Body of pancreas (tissue), 4 donors: ENCODE results near the gene KCNQ1OT1.

Experiments used
- CTCF ChIP-seq, 7 experiments: fragments of 450-650 bp in 4 of 7; fragments of 200-600 bp in 3 of 7; sonication (generic) in 3 of 7; IDR thresholded peaks; one replicate each; pipeline ENCODE4 v1.5.1; 2016 to 2019; ENCODE audit warnings: antibody characterized with exemption in 7 of 7
- POLR2A ChIP-seq, 3 donors: fragments of 450-650 bp; IDR thresholded peaks; one replicate each; pipeline ENCODE4 v1.6.1; 2016; ENCODE audit warnings: antibody characterized with exemption in 3 of 3, mild to moderate bottlenecking in 2 of 3

DNA sequence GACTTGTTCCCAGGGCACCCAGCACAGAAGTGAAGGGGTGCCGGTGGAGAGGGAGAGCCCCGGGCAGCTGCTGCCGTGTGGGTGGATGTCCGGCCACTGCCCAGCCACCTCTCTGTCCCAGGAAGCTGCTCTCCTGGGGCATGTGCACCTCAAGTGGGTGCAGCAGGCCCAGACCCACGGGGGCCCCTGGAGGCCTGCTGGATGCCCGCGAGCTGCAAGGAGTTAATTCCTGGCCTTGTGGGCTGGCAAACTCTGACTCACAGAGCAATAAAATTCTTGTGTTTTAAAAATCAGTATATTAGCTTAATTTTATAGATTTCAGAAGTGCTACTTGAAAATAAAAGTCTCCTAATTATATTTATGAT is 37.4 kb upstream of the KCNQ1OT1 start:
- no peak for TF ChIP-seq CTCF (IDR thresholded peaks at IDR 0.05)
- no peak for TF ChIP-seq POLR2A (IDR thresholded peaks at IDR 0.05)
